Loucy (cell line): ENCODE measurements around the gene IL3RA.

Source experiments
- H2AFZ ChIP-seq: fragments of 200-600 bp; sonication (generic); 2 replicates; pipeline ENCODE4 v1.6.0; 2016; ENCODE audit warnings: antibody characterized with exemption, mild to moderate bottlenecking, low read length, moderate library complexity
- H3F3A ChIP-seq: fragments of 200-600 bp; 2 replicates; pipeline ENCODE4 v1.6.0; 2016; ENCODE audit warnings: antibody characterized with exemption, low read depth, mild to moderate bottlenecking
- H3K27me3 ChIP-seq: fragments of 200-600 bp; sonication (generic); 2 replicates; pipeline ENCODE4 v1.6.1; 2014; ENCODE audit warnings: low read length, mild to moderate bottlenecking; ENCODE audit not compliant: insufficient read depth, poor library complexity, severe bottlenecking
- H3K36me3 ChIP-seq: fragments of 200-600 bp; sonication (generic); 2 replicates; pipeline ENCODE4 v1.6.1; 2016; ENCODE audit warnings: low read length; ENCODE audit not compliant: insufficient read depth
- H3K4me1 ChIP-seq: fragments of 200-600 bp; sonication (generic); 2 replicates; pipeline ENCODE4 v1.5.1; 2014; ENCODE audit warnings: low read length, mild to moderate bottlenecking; ENCODE audit not compliant: insufficient read depth, poor library complexity, severe bottlenecking
- H3K4me2 ChIP-seq: fragments of 200-600 bp; sonication (generic); 2 replicates; pipeline ENCODE4 v1.6.0; 2014; ENCODE audit warnings: antibody characterized with exemption, low read length, low read depth, mild to moderate bottlenecking; ENCODE audit not compliant: poor library complexity, severe bottlenecking
- H3K4me3 ChIP-seq: fragments of 200-600 bp; sonication (generic); 2 replicates; pipeline ENCODE4 v1.5.1; 2014; ENCODE audit warnings: low read length, mild to moderate bottlenecking, mixed read lengths; ENCODE audit not compliant: poor library complexity, severe bottlenecking
- H3K79me2 ChIP-seq: fragments of 200-600 bp; sonication (generic); 2 replicates; pipeline ENCODE4 v1.6.1; 2014; ENCODE audit warnings: low read length; ENCODE audit not compliant: insufficient read depth
- H3K9ac ChIP-seq: fragments of 200-600 bp; sonication (generic); 2 replicates; pipeline ENCODE4 v1.6.0; 2014; ENCODE audit warnings: mild to moderate bottlenecking, low read depth, low read length, moderate library complexity; ENCODE audit not compliant: poor library complexity, severe bottlenecking
- H3K9me2 ChIP-seq: fragments of 200-600 bp; sonication (generic); replicated peaks from 2 replicates; pipeline ENCODE4 v1.6.1; 2016; ENCODE audit warnings: low read depth, low read length, mixed read lengths
- H3K9me3 ChIP-seq: fragments of 200-600 bp; sonication (generic); 2 replicates; pipeline ENCODE4 v1.6.1; 2014; ENCODE audit warnings: mild to moderate bottlenecking, antibody characterized with exemption, low read length, low read depth; ENCODE audit not compliant: insufficient read depth
- H4K20me1 ChIP-seq: fragments of 200-600 bp; sonication (generic); 2 replicates; pipeline ENCODE4 v1.6.0; 2014; ENCODE audit warnings: antibody characterized with exemption, low read length, mild to moderate bottlenecking; ENCODE audit not compliant: insufficient read depth, poor library complexity, severe bottlenecking
- CTCF ChIP-seq: fragments of 200-600 bp; sonication (generic); conservative IDR thresholded peaks from 2 replicates; pipeline ENCODE4 v1.5.1; 2014; ENCODE audit warnings: mild to moderate bottlenecking, antibody characterized with exemption, low read length
- EZH2phosphoT487 ChIP-seq: fragments of 200-600 bp; IDR thresholded peaks from 2 replicates; pipeline ENCODE4 v1.6.1; 2018; ENCODE audit warnings: antibody characterized with exemption, mild to moderate bottlenecking, moderate library complexity, borderline replicate concordance

IL3RA gene

GRCh38 chrX:1418901-1419544, 82.4 kb downstream of the IL3RA start:
- H3K4me3 ChIP-seq: no peak overlapping the region
- peaks cover 7% of the 10 kb centered on the region; the same call in 1 of the 2 replicates for H3K9me3 ChIP-seq
- no peaks in the 10 kb centered on the region for H3K27me3 ChIP-seq
- H3K79me2 ChIP-seq: no peaks in the 10 kb centered on the region
- H3K4me1 ChIP-seq: no peaks in the 10 kb centered on the region
- no peak overlapping the region for H3K4me2 ChIP-seq
- TF ChIP-seq EZH2phosphoT487 (no peak), CTCF (no peak)
- peaks cover 6% of the 10 kb centered on the region; the same call in 1 of the 2 replicates for H3K36me3 ChIP-seq
- H3K9ac ChIP-seq: no peak overlapping the region
- no peaks in the 10 kb centered on the region for H4K20me1 ChIP-seq
- no peak overlapping the region for H2AFZ ChIP-seq
- no peaks in the 10 kb centered on the region for H3F3A ChIP-seq
- no peaks in the 10 kb centered on the region for H3K9me2 ChIP-seq

GRCh38 chrX:1419545-1420355, 83.2 kb downstream of the IL3RA start:
- H3K4me3 ChIP-seq: no peak overlapping the region
- peaks cover 7% of the 10 kb centered on the region; the same call in 1 of the 2 replicates for H3K9me3 ChIP-seq
- no peaks in the 10 kb centered on the region for H3F3A ChIP-seq
- no peak overlapping the region for H3K4me2 ChIP-seq
- H3K4me1 ChIP-seq: no peaks in the 10 kb centered on the region
- H3K79me2 ChIP-seq: no peaks in the 10 kb centered on the region
- no peak overlapping the region for H3K9ac ChIP-seq
- H4K20me1 ChIP-seq: no peaks in the 10 kb centered on the region
- H3K36me3 ChIP-seq: peaks cover 6% of the 10 kb centered on the region; the same call in 1 of the 2 replicates
- H3K9me2 ChIP-seq: no peaks in the 10 kb centered on the region
- no peaks in the 10 kb centered on the region for H3K27me3 ChIP-seq
- no peak overlapping the region for H2AFZ ChIP-seq
- TF ChIP-seq CTCF (no peak), EZH2phosphoT487 (no peak)

GRCh38 chrX:1420371-1420770, 83.8 kb downstream of the IL3RA start:
- Histone ChIP-seq H3K79me2 (no peaks in the 10 kb centered on the region), H3F3A (no peaks in the 10 kb centered on the region), H4K20me1 (no peaks in the 10 kb centered on the region), H3K4me3 (no peak overlapping the region), H3K9me2 (no peaks in the 10 kb centered on the region), H3K27me3 (no peaks in the 10 kb centered on the region), H3K9me3 (peaks cover 7% of the 10 kb centered on the region; the same call in 1 of the 2 replicates), H3K36me3 (peaks cover 6% of the 10 kb centered on the region; the same call in 1 of the 2 replicates), H3K4me1 (no peaks in the 10 kb centered on the region), H2AFZ (no peak overlapping the region), H3K4me2 (no peak overlapping the region), H3K9ac (no peak overlapping the region)
- TF ChIP-seq CTCF (no peak), EZH2phosphoT487 (no peak)
